Measurements from ENCODE around the gene CARMIL1. TPM values are rescaled to one million over a fixed set of nuclear protein-coding genes. Genes with fewer than 3 reads are reported as not detected.
"Not testable (repeated sequence)": the region's sequence is repeated elsewhere in the genome, so short reads cannot be mapped to it uniquely, and the experiment has no call there.

Gene CARMIL1
- total RNA-seq, 1 donor from 2014 or later, result 11.8 TPM

DNA sequence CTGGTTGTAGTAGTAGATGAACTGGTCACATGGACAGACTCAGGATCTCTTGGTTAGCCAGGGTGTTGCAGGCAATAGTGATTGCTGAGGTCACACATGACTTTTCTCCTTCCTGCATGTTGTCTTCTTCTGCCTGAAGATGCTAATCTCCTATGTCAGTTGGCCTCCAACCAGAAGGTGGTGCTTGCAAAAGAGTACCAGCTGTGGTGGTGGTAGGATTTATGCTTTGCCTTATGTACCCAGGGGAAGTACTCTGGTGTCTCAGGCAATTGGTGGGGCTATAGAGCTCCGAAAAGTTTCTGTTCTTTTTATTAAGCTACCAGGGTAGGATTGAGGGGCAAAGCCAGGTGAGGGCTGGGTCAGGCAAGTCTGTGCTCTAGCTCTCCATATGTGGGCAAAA is 98.5 kb downstream of the CARMIL1 start:
- H3K27me3 Mint-ChIP-seq, result no peaks in the 10 kb centered on the region
- no peak for DNase-seq (ENCODE audit: extremely low spot score, unreplicated experiment)
- TF ChIP-seq, protein P1, sequence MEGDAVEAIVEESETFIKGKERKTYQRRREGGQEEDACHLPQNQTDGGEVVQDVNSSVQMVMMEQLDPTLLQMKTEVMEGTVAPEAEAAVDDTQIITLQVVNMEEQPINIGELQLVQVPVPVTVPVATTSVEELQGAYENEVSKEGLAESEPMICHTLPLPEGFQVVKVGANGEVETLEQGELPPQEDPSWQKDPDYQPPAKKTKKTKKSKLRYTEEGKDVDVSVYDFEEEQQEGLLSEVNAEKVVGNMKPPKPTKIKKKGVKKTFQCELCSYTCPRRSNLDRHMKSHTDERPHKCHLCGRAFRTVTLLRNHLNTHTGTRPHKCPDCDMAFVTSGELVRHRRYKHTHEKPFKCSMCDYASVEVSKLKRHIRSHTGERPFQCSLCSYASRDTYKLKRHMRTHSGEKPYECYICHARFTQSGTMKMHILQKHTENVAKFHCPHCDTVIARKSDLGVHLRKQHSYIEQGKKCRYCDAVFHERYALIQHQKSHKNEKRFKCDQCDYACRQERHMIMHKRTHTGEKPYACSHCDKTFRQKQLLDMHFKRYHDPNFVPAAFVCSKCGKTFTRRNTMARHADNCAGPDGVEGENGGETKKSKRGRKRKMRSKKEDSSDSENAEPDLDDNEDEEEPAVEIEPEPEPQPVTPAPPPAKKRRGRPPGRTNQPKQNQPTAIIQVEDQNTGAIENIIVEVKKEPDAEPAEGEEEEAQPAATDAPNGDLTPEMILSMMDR (conservative IDR thresholded peaks at IDR 0.05), result no peak
- H3K27ac Mint-ChIP-seq, result no peak overlapping the region
- no peaks in the 10 kb centered on the region for H3K36me3 Mint-ChIP-seq
- H3K4me3 Mint-ChIP-seq, result no peak overlapping the region
- no peaks in the 10 kb centered on the region for H3K4me1 Mint-ChIP-seq (ENCODE audit: unreplicated experiment)
- peaks cover 8% of the 10 kb centered on the region for H3K9me3 Mint-ChIP-seq

DNA sequence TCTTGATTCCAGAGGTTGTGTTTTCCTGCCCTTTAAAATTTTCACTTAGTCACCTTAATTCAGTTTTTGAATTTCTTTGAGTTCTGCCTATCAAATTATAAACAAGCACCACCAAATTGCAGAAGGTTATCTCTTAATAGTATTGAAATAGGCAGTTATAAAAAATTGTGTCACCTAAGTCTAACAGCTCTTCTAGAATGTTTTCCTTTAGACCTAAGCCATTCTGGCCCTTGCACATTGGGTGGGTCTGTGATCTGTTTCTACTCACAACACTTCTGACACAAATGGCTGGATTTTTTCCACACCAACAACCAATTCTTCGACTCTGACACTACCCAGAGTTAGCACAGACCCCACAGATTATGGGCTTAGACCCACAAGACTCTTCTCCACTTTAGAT is 101.9 kb downstream of the CARMIL1 start:
- no peak for DNase-seq (ENCODE audit: extremely low spot score, unreplicated experiment)
- Mint-ChIP-seq H3K4me3 (no peak overlapping the region), H3K27ac (no peak overlapping the region), H3K4me1 (ENCODE audit: unreplicated experiment) (no peaks in the 10 kb centered on the region), H3K36me3 (no peaks in the 10 kb centered on the region), H3K9me3 (no peaks in the 10 kb centered on the region), H3K27me3 (no peaks in the 10 kb centered on the region)
- TF ChIP-seq, protein P1 (conservative IDR thresholded peaks at IDR 0.05), result no peak

DNA sequence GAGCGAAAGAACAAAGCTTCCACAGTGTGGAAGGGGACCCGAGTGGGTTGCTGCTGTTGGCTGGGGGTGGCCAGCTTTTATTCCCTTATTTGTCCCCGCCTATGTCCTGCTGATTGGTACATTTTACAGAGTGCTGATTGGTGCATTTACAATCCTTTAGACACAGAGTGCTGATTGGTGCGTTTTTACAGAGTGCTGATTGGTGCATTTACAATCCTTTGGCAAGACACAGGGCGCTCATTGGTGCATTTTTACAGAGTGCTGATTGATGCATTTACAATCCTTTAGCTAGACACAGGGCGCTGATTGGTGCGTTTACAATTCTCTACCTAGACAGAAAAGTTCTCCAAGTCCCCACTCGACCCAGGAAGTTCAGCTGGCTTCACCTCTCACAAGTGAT is 103.3 kb downstream of the CARMIL1 start:
- H3K27me3 Mint-ChIP-seq; H3K9me3 Mint-ChIP-seq; H3K4me3 Mint-ChIP-seq; H3K27ac Mint-ChIP-seq; DNase-seq (ENCODE audit: extremely low spot score, unreplicated experiment); H3K36me3 Mint-ChIP-seq; H3K4me1 Mint-ChIP-seq (ENCODE audit: unreplicated experiment): not testable (repeated sequence)

DNA sequence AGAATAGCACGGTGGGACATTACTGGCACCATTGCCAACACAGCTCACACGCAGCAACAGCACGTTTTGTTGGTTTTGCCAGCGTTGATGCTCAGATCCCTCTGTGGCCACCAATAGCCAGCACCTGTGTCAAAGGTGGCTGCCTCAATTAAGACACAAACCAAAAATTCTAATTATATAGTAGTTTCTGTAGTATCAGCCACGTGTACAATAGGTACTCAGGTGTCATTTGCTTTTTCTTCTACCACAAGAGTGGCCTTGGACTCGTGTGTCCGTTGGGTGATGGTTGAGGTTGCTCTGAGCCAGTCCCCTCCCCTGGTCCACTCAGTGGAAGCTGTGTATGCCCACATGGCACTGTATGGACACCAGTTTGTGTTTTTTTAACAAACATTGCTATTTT is 105.1 kb downstream of the CARMIL1 start:
- Mint-ChIP-seq H3K9me3 (no peaks in the 10 kb centered on the region), H3K4me1 (ENCODE audit: unreplicated experiment) (peaks cover 3% of the 10 kb centered on the region), H3K27me3 (no peaks in the 10 kb centered on the region), H3K27ac (no peak overlapping the region), H3K4me3 (no peak overlapping the region), H3K36me3 (no peaks in the 10 kb centered on the region)
- TF ChIP-seq, protein P1 (conservative IDR thresholded peaks at IDR 0.05), result no peak
- no peak for DNase-seq (ENCODE audit: extremely low spot score, unreplicated experiment)

DNA sequence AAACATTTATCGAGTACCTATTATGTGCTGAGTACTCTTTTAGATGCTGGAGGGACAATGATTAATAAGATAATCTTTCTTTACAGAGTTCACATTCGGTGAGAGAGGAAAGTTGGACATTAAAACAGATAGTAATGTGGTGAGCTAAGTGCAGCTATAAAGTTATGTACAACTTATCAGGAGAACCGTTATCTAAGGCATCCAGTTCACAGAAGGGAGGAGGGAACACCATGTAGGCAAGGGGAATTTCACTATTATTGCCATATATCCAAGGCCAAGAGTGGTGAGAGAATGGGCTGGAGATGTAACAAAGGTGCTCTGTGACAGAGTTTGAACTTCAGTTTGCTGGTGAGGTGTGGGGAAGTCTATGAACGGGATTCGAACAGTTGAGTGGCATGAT is 105.8 kb downstream of the CARMIL1 start:
- H3K27me3 Mint-ChIP-seq, result no peaks in the 10 kb centered on the region
- no peak for DNase-seq (ENCODE audit: extremely low spot score, unreplicated experiment)
- TF ChIP-seq, protein P1 (conservative IDR thresholded peaks at IDR 0.05), result no peak
- H3K4me1 Mint-ChIP-seq (ENCODE audit: unreplicated experiment), result peaks cover 3% of the 10 kb centered on the region
- H3K36me3 Mint-ChIP-seq, result no peaks in the 10 kb centered on the region
- no peak overlapping the region for H3K4me3 Mint-ChIP-seq
- H3K9me3 Mint-ChIP-seq, result no peaks in the 10 kb centered on the region
- H3K27ac Mint-ChIP-seq, result no peak overlapping the region

DNA sequence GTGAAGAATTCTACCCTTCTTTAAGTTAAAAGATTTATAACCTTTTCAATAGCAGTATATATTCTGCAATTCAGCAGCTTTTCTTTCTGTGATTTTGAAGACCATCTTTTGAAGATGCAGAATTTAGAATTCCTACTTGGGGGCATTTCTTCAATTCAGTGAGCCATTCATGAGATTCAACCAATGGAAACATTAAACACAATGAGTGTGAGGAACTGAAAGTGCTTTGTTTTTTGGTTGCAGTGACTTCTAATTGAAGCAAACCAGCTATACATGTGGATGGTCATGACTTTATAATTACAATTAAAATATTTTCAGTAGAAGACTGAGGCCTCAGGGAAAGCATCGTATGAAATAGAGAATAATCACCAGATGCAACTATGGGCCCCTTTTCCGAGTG is 108.3 kb downstream of the CARMIL1 start:
- DNase-seq (ENCODE audit: extremely low spot score, unreplicated experiment), result no peak
- Mint-ChIP-seq H3K27ac (no peak overlapping the region), H3K27me3 (no peaks in the 10 kb centered on the region), H3K9me3 (no peaks in the 10 kb centered on the region), H3K4me3 (no peak overlapping the region), H3K4me1 (ENCODE audit: unreplicated experiment) (peaks cover 3% of the 10 kb centered on the region), H3K36me3 (no peaks in the 10 kb centered on the region)
- TF ChIP-seq, protein P1 (conservative IDR thresholded peaks at IDR 0.05), result no peak

Data from type B pancreatic cell (in vitro differentiated cells).